ENCODE measurements around the gene SCUBE1.

DNA sequence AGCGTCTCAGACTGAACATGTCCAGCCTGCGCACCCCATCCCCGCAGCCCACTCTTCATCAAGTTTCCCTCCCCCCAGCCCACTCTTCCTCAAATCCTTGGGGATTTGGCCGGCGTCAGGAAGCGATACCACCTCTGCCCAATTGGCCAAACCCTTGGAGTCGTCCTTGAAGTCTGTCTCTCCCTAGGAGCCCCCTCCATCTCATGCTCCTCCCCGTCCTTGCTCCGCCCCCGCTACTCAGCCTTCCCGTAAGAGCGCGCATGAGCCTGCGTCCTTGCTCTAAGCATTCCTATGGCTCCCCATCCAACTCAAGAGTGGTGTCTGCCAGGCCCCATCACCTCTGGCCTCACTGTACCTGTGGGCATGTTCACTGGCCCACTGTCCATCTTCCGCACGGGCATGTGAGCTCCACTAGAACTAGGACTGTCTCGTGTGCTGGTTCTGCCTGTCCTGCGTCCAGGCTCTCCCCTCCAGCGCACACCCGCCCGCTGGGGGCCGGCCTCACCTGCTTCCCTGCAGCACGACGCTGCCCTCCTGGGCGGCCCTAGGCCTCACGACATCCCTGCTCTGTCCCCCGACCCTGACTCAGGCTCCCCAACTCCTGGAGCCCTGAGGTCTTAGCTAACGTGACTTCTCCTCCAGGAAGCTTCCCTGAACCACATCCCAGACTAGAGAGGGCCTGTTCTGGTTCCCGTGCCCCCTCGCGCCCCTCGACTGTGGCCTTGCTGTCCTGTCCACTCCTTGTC lies 125.7 kb downstream of the SCUBE1 start:
- TF ChIP-seq, protein P1, sequence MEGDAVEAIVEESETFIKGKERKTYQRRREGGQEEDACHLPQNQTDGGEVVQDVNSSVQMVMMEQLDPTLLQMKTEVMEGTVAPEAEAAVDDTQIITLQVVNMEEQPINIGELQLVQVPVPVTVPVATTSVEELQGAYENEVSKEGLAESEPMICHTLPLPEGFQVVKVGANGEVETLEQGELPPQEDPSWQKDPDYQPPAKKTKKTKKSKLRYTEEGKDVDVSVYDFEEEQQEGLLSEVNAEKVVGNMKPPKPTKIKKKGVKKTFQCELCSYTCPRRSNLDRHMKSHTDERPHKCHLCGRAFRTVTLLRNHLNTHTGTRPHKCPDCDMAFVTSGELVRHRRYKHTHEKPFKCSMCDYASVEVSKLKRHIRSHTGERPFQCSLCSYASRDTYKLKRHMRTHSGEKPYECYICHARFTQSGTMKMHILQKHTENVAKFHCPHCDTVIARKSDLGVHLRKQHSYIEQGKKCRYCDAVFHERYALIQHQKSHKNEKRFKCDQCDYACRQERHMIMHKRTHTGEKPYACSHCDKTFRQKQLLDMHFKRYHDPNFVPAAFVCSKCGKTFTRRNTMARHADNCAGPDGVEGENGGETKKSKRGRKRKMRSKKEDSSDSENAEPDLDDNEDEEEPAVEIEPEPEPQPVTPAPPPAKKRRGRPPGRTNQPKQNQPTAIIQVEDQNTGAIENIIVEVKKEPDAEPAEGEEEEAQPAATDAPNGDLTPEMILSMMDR (IDR thresholded peaks at IDR 0.05), result no peak
- TF ChIP-seq POLR2A (IDR thresholded peaks at IDR 0.05), result no peak
